HG02678 (cell line): Measurements from ENCODE around the gene PRXL2C.
"Not testable (repeated sequence)": the region's sequence is repeated elsewhere in the genome, so short reads cannot be mapped to it uniquely, and the experiment has no call there.

ENCODE experiments used
- ATAC-seq: cut with Tn5 transposase; IDR thresholded peaks from one replicate; pipeline ENCODE4 v1.9.1; 2021; ENCODE audit warnings: mild to moderate bottlenecking, moderate library complexity; ENCODE audit not compliant: unreplicated experiment

PRXL2C gene

GRCh38 chr9:96655198-96655851, at the start of gene PRXL2C:
PRXL2C (minus strand) TSS chr9:96655317; CDS start chr9:96655281, 36 bp downstream.
- peak; percentile 79 for ATAC-seq

- ATAC-seq = not testable (repeated sequence)
These were observed 45.7 kb upstream of the PRXL2C start for GRCh38 chr9:96700721-96701375.

GRCh38 chr9:96691326-96691725, 36.2 kb upstream of the PRXL2C start:
- ATAC-seq = no peak

GRCh38 chr9:96688745-96689464, 33.8 kb upstream of the PRXL2C start:
- ATAC-seq = no peak

GRCh38 chr9:96688187-96688586, 33.1 kb upstream of the PRXL2C start:
- ATAC-seq = no peak

DNA sequence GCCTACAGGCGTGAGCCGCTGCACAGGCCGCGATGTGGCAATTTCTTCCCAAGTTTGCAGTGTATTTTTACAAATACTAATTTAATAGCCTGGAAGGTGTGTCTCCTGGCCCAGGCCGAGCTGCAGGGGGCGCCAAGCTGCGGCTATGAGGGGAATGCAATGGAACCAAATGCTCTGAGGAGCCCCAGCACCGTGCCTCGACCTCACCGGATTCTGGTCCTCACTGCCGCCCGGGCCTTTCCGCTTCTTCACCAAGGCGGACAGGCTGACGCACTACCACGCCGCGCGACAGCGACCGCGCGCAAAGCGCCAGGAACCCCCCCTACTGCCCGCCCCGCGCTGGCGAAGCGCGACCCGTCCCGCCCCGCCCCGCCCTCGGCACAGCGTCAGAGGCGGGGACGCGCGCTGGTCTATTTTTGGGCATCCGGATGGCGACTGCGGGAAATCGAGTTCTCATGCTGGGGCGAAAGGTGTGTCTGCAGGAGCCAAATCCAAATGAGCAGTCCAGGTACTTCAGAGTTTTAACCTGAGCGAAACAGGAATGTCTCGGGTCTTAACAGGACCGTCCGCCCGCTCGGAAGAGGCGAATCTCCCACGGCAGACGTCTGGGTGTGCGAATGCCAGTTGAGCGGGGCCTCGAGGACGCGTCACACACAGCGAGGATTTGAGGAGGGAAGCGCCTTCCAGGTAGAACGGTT, 31.7 kb upstream of the PRXL2C start:
- peak; percentile 38 for ATAC-seq

DNA sequence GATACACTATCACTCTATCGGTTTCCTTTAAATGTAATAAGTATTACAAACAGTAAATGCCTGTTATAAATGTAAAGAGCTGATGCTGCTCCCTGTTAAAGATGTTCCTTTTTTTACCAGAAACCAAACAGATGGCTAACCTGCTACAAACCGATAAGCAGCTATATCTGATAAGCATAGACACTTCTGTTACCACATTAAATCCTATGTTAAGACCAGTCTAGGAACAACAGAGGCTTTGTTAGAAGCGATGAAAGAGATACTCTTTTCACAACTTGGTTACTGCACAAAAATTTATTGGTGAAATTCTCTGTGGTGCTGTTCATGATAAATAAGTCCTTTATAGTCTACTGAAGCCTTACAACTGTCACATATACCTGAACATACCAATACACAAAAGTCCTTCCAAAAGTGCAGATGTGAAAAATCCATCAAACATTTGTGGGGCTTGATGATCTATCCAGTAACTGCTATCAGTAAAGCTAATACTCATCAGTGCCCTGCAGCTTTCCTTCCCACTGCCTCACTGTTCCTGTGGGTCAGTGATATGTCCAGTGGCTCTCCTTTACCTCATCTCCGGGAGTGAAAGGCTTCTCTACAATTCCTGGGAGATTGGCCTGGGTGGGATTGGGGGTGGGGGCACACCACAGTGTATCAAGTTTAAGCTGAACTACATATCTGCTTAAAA, 25.8 kb upstream of the PRXL2C start:
- ATAC-seq = no peak

- no peak for ATAC-seq
These were observed 19.9 kb upstream of the PRXL2C start for GRCh38 chr9:96674906-96675538.

- ATAC-seq = not testable (repeated sequence)
These were observed 18.7 kb upstream of the PRXL2C start for GRCh38 chr9:96673786-96674185.

DNA sequence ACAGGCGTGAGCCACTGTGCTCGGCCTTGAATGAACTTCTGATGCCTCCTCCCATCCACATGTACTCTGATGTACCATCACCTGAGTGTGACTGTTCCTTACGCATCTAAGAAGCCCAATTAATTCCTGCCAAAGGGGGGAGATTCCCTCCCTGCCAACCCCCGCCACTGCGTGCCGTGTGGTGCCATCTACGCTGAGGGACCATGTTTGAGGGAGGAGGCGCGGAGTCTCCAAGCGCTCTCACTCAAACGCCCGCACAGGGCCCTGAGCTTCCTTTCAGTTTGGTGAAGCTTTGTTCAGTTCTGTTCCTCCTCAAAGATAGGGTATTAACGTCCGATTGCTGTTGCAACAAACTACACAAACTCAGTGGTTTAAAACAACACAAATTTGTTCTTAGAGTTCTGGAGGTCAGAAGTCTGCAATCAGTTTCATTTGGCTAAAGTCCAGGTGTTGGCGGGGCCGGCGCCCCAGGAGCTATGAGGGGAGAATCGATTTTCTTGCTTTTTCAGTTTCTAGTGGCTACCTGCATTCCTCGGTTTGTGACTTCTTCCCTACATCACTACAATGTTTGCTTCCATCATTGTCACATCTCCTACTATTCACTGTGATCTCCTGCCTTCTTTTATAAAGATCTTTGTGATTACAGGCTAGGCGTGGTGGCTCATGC, 13.9 kb upstream of the PRXL2C start:
- ATAC-seq = no peak

- no peak for ATAC-seq
These were observed 12.2 kb upstream of the PRXL2C start for GRCh38 chr9:96667363-96667728.

DNA sequence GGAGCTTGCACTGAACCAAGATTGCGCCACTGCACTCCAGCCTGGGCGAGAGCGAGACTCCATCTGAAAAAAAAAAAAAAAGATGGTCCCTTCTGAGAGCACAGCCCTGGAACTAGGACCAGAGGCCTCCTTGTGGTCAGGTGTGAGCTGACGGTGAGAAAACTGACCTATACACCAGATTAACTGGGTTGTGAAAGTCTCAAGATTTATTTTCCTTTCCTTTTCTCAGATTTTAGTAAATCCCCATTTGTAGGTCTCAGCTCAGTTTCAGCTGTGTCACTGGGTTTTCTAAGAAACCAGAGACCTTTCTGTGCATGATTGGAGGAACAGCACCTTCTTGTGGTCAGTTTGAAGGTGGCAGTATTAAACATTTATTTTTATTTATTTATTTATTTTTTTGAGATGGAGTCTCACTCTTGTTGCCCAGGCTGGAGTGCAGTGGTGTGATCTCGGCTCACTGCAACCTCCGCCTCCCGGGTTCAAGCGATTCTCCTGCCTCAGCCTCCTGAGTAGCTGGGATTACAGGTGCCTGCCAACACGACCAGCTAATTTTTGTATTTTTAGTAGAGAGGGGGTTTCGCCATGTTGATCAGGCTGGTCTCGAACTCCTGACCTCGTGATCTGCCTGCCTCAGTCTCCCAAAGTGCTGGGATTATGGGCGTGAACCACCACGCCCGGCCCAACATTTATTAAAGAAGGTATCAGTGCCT, 11.7 kb upstream of the PRXL2C start:
- peak; percentile 86 for ATAC-seq

GRCh38 chr9:96665789-96666188, 10.7 kb upstream of the PRXL2C start:
- no peak for ATAC-seq

DNA sequence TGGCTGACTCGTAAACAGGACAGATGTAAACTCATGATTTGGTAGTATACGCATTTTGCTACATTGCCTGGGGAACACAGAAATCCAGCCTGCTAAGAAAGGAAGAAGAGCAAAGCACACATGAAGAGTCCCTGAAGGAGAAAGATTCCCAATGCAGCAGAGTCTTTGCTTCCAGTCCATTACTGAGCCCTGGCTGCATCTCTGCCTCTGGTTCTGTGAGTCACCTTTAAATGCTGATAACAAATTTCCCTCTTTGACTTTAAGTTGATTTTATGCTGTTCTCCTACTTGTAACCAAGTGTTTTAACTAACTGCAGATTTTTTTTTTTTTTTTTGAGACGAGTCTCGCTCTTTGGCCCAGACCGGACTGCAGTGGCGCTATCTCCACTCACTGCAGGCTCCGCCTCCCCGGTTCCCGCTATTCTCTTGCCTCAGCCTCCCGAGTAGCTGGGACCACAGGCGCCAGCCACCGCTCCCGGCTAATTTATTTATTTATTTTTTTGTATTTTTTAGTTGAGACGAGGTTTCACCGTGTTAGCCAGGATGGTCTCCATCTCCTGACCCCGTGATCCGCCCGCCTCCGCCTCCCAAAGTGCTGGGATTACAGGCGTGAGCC, 8.5 kb upstream of the PRXL2C start:
- ATAC-seq = no peak

GRCh38 chr9:96661711-96662110, 6.6 kb upstream of the PRXL2C start:
- ATAC-seq = no peak

DNA sequence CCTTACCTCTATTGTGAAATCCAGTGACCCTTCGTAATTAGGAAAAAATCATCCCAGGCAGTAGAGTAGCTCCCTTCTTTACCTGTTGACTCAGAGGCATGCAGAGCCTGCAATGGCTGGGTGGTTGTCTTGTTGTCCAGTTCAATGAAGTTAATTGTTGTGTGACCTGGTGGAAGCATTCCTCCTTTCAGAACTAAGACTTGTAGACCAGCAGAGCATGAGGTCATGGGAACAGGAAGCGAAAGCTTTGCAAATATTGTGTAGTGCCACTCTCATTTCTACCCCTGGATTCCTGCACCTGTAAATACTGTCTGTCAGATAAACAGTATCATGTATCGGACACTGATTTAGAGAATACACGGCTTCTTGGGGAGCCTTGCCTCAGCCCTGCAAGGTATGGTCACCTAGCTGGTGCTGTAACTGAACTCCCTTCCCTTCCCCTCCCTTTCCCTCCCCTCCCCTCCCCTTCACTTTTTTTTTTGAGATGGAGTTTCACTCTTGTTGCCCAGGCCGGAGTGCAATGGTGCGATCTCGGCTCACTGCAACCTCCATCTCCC, 5.7 kb upstream of the PRXL2C start:
- no peak for ATAC-seq

- peak; percentile 58 for ATAC-seq
These were observed 493 bp downstream of the PRXL2C start for GRCh38 chr9:96654450-96655197.

- no peak for ATAC-seq
These were observed 3.5 kb downstream of the PRXL2C start for GRCh38 chr9:96651626-96652025.
